ENCODE measurements around the gene RBP2. TPM values are rescaled to one million over a fixed set of nuclear protein-coding genes. Genes with fewer than 3 reads are reported as not detected.

The RBP2 gene
- total and polyA plus RNA-seq, 2 donors (not counting 3 experiments of a cell fraction or from before 2014, with no cell fraction given): not detected

DNA sequence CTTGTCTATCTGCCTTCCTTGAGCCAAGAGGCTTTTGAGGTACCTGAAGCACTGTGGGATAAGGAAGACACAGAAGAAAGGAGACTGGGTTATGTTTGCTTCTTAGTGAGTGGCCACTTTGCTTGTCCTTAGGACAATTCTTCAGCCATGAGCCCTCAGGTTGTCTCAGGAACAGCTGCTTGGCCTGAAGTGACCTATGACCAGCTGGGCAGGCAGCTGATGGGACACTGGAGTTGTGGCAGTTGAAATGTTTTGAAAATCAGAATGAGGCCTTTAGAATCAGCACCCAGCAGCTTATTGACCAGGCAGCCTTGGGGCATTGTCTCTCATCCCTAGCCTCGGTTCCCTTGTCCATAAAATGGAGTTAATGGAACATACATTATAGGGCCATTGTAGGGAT lies 37.0 kb downstream of the RBP2 start:
- no peaks in the 10 kb centered on the region for H3K36me3 ChIP-seq (ENCODE audit: control insufficient read depth in 2 of 2, extremely low read depth in 1 of 2, insufficient read depth in 2 of 2, low read length in 2 of 2)
- FAIRE-seq (no peak), DNase-seq (ENCODE audit: low read depth, low spot score) (no peak)
- no peak overlapping the region for H3K27ac ChIP-seq (ENCODE audit: insufficient read depth, low read depth, low read length)
- H3K9me1 ChIP-seq (replicated peaks; ENCODE audit: control insufficient read depth, extremely low read depth, insufficient read depth, low read length): no peaks in the 10 kb centered on the region
- no peak overlapping the region for H3K4me3 ChIP-seq (replicated peaks in 1 of 3; ENCODE audit: insufficient read depth in 1 of 3, low read depth in 1 of 3, low read length in 3 of 3)
- no peak overlapping the region for H2AFZ ChIP-seq (ENCODE audit: low read depth, low read length)
- H3K4me1 ChIP-seq (ENCODE audit: control insufficient read depth, extremely low read depth, insufficient read depth, low read length): no peaks in the 10 kb centered on the region
- no peak overlapping the region for H3K9ac ChIP-seq (replicated peaks; ENCODE audit: extremely low read depth, insufficient read depth, low read length)
- no TSS peak for BruUV-seq (replicated peaks)
- intact Hi-C loops (cut with micrococcal nuclease) (no loop called here), dilution Hi-C loops (cut with MboI; ENCODE audit: extremely low pct_ligation_motif_present, low sequenced_read_pairs) (no loop called here)
- CTCF ChIA-PET: interaction anchor here (1.0 kb wide), 1 partner anchor 12 kb away, joined by 5 read pairs; no protein-coding TSS in a partner anchor
- no peaks in the 10 kb centered on the region for H4K20me1 ChIP-seq (replicated peaks; ENCODE audit: control insufficient read depth, extremely low read depth, insufficient read depth, low read length)
- TF ChIP-seq POLR2AphosphoS5 (IDR thresholded peaks at IDR 0.05; ENCODE audit: insufficient read depth, low read depth, low read length) (no peak), FOS (IDR thresholded peaks at IDR 0.05; ENCODE audit: borderline replicate concordance, insufficient read depth, low read length) (no peak), POLR2A (IDR thresholded peaks at IDR 0.05; ENCODE audit: low read depth, low read length) (no peak)
- no peak overlapping the region for H3K4me2 ChIP-seq (ENCODE audit: insufficient read depth, low read length)
- H3K9me3 ChIP-seq (replicated peaks; ENCODE audit: control insufficient read depth, insufficient read depth, low read length): no peaks in the 10 kb centered on the region
- H3K27me3 ChIP-seq (ENCODE audit: control insufficient read depth in 2 of 2, insufficient read depth in 2 of 2, low read length in 2 of 2): no peaks in the 10 kb centered on the region
- POLR2A ChIA-PET: no interaction called here
- no peaks in the 10 kb centered on the region for H3K79me2 ChIP-seq (ENCODE audit: control insufficient read depth, insufficient read depth, low read length)

DNA sequence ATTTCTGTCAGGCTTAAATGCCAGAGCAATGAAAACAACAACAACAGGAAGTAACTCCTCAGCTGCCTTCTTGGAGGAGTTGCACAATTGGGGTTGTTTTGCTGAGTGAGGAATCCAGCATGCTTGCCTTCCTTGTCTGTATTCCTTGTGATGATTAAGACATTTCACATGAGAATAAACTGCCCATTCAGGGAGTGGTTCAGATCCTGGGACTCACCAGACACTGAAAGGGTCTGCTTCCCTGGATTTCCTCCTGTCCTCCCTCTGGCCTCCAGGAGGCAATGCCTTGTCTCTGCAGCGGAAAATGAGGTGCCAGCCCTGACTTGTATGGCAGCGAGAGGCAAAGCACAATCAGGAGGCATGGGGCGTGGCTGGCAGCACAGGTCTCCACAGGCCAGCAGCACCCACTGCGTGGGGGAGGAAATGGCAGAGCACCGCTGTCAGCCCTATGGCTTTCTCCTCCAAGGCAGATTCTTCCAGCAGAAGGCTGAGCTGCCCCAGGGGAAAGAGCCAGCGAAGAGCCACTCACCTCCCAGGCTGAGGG lies 41.5 kb downstream of the RBP2 start:
- ChIA-PET CTCF (interaction anchor here (2.4 kb wide), 1 partner anchor 9 kb away, joined by 6 read pairs; no protein-coding TSS in a partner anchor), POLR2A (no interaction called here)
- Histone ChIP-seq H3K27ac (ENCODE audit: insufficient read depth, low read depth, low read length) (no peak overlapping the region), H3K9me3 (replicated peaks; ENCODE audit: control insufficient read depth, insufficient read depth, low read length) (no peaks in the 10 kb centered on the region), H3K4me3 (replicated peaks in 1 of 3; ENCODE audit: insufficient read depth in 1 of 3, low read depth in 1 of 3, low read length in 3 of 3) (no peak overlapping the region), H3K79me2 (ENCODE audit: control insufficient read depth, insufficient read depth, low read length) (no peaks in the 10 kb centered on the region), H2AFZ (ENCODE audit: low read depth, low read length) (no peak overlapping the region), H3K9me1 (replicated peaks; ENCODE audit: control insufficient read depth, extremely low read depth, insufficient read depth, low read length) (no peaks in the 10 kb centered on the region), H3K4me1 (ENCODE audit: control insufficient read depth, extremely low read depth, insufficient read depth, low read length) (no peaks in the 10 kb centered on the region), H3K27me3 (ENCODE audit: control insufficient read depth in 2 of 2, insufficient read depth in 2 of 2, low read length in 2 of 2) (no peaks in the 10 kb centered on the region), H3K9ac (replicated peaks; ENCODE audit: extremely low read depth, insufficient read depth, low read length) (no peak overlapping the region), H3K36me3 (ENCODE audit: control insufficient read depth in 2 of 2, extremely low read depth in 1 of 2, insufficient read depth in 2 of 2, low read length in 2 of 2) (no peaks in the 10 kb centered on the region), H4K20me1 (replicated peaks; ENCODE audit: control insufficient read depth, extremely low read depth, insufficient read depth, low read length) (no peaks in the 10 kb centered on the region), H3K4me2 (ENCODE audit: insufficient read depth, low read length) (no peak overlapping the region)
- DNase-seq (ENCODE audit: low read depth, low spot score): no peak
- intact Hi-C loops (cut with micrococcal nuclease): no loop called here
- dilution Hi-C loops (cut with MboI; ENCODE audit: extremely low pct_ligation_motif_present, low sequenced_read_pairs): no loop called here
- no TSS peak for BruUV-seq (replicated peaks)
- TF ChIP-seq EZH2 (IDR thresholded peaks at IDR 0.05; ENCODE audit: borderline replicate concordance, low read depth, low read length, severe bottlenecking): no peak
- TF ChIP-seq FOS (IDR thresholded peaks at IDR 0.05; ENCODE audit: borderline replicate concordance, insufficient read depth, low read length): no peak
- no peak for TF ChIP-seq MYC (IDR thresholded peaks at IDR 0.05; ENCODE audit: low read depth, low read length)
- TF ChIP-seq POLR2AphosphoS5 (IDR thresholded peaks at IDR 0.05; ENCODE audit: insufficient read depth, low read depth, low read length): no peak
- TF ChIP-seq JUN (IDR thresholded peaks at IDR 0.05; ENCODE audit: borderline replicate concordance, insufficient read depth, insufficient read length, low read depth): no peak
- TF ChIP-seq POLR2A (IDR thresholded peaks at IDR 0.05; ENCODE audit: low read depth, low read length): no peak
- TF ChIP-seq, protein P1, sequence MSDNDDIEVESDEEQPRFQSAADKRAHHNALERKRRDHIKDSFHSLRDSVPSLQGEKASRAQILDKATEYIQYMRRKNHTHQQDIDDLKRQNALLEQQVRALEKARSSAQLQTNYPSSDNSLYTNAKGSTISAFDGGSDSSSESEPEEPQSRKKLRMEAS (IDR thresholded peaks at IDR 0.05; ENCODE audit: insufficient read depth, insufficient read length): no peak
- TF ChIP-seq CTCF (IDR thresholded peaks at IDR 0.05; ENCODE audit: extremely low read depth in 1 of 2, insufficient read depth in 1 of 2, low read depth in 1 of 2, low read length in 2 of 2): no peak
- TF ChIP-seq GATA2 (IDR thresholded peaks at IDR 0.05; ENCODE audit: insufficient read depth, insufficient read length, low read depth, low read length): no peak
- no peak for FAIRE-seq
